Activated T-cell treated with anti-CD3 and anti-CD28 coated beads for 48 hours (primary cell): ENCODE results near the gene ZNF444.
A peak's percentile ranks its signal among the peaks of the same experiment; 100 is the strongest.

Source experiments
- DNase-seq: peaks from one replicate; pipeline ENCODE4 v3.0.0-alpha.2; 2020; ENCODE audit warnings: low read depth

The ZNF444 gene

GRCh38 chr19:56107626-56108351 is 33.3 kb upstream of the ZNF444 start:
- no peak for DNase-seq

GRCh38 chr19:56108447-56109195 is 32.5 kb upstream of the ZNF444 start:
- no peak for DNase-seq

- DNase-seq = no peak
Observed at GRCh38 chr19:56109226-56109625, 31.9 kb upstream of the ZNF444 start.

GRCh38 chr19:56110515-56111448 is 30.3 kb upstream of the ZNF444 start:
- no peak for DNase-seq

- peak; percentile 43 for DNase-seq
Observed at GRCh38 chr19:56111601-56112312, 29.3 kb upstream of the ZNF444 start.

- no peak for DNase-seq
Observed at GRCh38 chr19:56112313-56112709, 28.8 kb upstream of the ZNF444 start.

GRCh38 chr19:56113074-56113632 is 27.9 kb upstream of the ZNF444 start:
- DNase-seq = no peak

- DNase-seq = no peak
Observed at GRCh38 chr19:56114051-56114777, 26.9 kb upstream of the ZNF444 start.

GRCh38 chr19:56114778-56115110 is 26.3 kb upstream of the ZNF444 start:
- DNase-seq = no peak

- DNase-seq = no peak
Observed at GRCh38 chr19:56115490-56115889, 25.6 kb upstream of the ZNF444 start.

- DNase-seq = no peak
Observed at GRCh38 chr19:56116606-56117005, 24.5 kb upstream of the ZNF444 start.

- no peak for DNase-seq
Observed at GRCh38 chr19:56117376-56117884, 23.7 kb upstream of the ZNF444 start.

GRCh38 chr19:56117889-56118288 is 23.2 kb upstream of the ZNF444 start:
- no peak for DNase-seq

- no peak for DNase-seq
Observed at GRCh38 chr19:56118666-56119581, 22.2 kb upstream of the ZNF444 start.

GRCh38 chr19:56119582-56119978 is 21.5 kb upstream of the ZNF444 start:
- DNase-seq = no peak

- DNase-seq = no peak
Observed at GRCh38 chr19:56120002-56120370, 21.1 kb upstream of the ZNF444 start.

GRCh38 chr19:56120371-56121179 is 20.5 kb upstream of the ZNF444 start:
- peak; percentile 80 for DNase-seq
